ENCODE results near the gene GPC6.

Gene GPC6

DNA sequence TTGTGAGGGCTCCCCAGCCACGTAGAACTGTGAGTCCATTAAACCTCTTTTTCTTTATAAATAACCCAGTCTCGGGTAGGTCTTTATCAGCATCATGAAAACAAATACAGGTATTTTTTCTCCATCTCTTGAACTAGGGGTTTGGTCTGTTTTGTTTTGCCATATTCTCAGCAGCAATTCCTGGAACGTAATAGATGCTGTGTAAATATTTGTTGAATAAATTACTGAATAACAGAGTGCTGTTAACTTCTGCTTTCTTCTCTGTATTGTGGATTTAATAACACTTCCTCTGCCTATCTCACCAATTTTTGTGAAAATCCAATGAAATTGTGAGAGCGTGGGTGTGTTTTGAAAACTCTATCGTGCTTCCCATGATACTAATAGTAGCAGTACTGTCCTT lies 823.4 kb downstream of the GPC6 start:
- no peak for DNase-seq
- TF ChIP-seq, protein P1, sequence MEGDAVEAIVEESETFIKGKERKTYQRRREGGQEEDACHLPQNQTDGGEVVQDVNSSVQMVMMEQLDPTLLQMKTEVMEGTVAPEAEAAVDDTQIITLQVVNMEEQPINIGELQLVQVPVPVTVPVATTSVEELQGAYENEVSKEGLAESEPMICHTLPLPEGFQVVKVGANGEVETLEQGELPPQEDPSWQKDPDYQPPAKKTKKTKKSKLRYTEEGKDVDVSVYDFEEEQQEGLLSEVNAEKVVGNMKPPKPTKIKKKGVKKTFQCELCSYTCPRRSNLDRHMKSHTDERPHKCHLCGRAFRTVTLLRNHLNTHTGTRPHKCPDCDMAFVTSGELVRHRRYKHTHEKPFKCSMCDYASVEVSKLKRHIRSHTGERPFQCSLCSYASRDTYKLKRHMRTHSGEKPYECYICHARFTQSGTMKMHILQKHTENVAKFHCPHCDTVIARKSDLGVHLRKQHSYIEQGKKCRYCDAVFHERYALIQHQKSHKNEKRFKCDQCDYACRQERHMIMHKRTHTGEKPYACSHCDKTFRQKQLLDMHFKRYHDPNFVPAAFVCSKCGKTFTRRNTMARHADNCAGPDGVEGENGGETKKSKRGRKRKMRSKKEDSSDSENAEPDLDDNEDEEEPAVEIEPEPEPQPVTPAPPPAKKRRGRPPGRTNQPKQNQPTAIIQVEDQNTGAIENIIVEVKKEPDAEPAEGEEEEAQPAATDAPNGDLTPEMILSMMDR (IDR thresholded peaks at IDR 0.05; ENCODE audit: low read depth, low read length): no peak
- no peaks in the 10 kb centered on the region for H3K9me3 ChIP-seq (ENCODE audit: severe bottlenecking)

DNA sequence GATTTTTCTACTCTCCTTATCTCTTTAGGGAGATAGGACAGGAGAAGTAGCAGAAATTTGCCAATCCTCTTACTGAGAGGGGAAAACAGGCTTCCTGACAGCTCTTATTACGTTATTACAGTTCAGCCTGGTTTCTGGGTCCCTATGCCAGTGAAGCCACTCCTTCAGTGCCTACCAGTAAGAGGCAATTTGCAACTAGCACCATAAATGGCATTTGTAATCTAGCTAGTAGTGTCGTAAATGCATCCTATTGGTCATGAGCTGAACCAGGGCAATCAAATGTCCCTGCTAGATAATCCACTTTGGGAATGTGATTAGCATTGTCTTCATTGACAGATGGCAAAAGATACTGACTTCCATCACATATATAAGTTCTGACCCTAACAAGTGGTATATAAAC lies 824.1 kb downstream of the GPC6 start:
- H3K27me3 ChIP-seq (ENCODE audit: insufficient read depth, low read depth, severe bottlenecking): no peaks in the 10 kb centered on the region
- H3K27ac ChIP-seq: peak overlapping the region; percentile 66
- DNase-seq: peak; percentile 82
- TF ChIP-seq, protein P1 (IDR thresholded peaks at IDR 0.05; ENCODE audit: low read depth, low read length): no peak
- 0 out of 2 replicates have a peak overlapping the region, but pooled peaks have one; percentile 1 for H3K4me3 ChIP-seq (ENCODE audit: low read depth, low read length)
- H3K36me3 ChIP-seq: no peaks in the 10 kb centered on the region
- no peaks in the 10 kb centered on the region for H3K9me3 ChIP-seq (ENCODE audit: severe bottlenecking)

More for the DNA sequence above, 823.4 kb downstream of the GPC6 start:
- no peaks in the 10 kb centered on the region for H3K36me3 ChIP-seq
- H3K4me3 ChIP-seq (ENCODE audit: low read depth, low read length): no peak overlapping the region
- H3K27ac ChIP-seq: peak overlapping the region; percentile 66
- no peaks in the 10 kb centered on the region for H3K27me3 ChIP-seq (ENCODE audit: insufficient read depth, low read depth, severe bottlenecking)

DNA sequence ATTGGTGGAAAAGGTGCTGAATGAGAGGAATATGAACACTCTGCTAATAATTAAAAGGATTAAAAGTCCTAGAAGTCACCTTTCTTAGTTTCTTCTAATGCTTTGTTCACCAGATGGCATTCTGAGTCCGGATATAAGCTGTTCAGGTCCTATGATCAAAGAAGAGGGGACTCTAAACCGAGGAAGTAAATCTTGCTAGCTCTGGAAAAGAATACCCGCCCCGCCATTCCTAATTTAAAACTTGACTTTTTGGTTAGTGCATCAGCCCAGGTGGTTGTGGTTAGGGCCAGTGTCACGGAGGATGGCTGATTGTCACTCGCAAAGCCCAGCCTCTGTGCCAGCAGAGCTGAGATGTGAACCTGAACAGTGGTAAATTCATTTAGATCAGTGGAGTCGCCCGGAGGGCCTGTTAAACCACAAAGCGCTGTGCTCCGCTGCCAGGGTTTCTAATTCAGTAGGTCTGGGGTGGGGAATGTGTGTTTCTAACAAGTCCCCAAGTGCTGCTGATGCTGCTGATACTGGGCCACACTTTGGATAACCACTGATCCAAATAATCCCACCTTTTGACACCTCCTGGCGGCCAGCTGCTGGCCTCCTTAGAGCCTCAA lies 827.5 kb downstream of the GPC6 start:
- Histone ChIP-seq H3K27me3 (ENCODE audit: insufficient read depth, low read depth, severe bottlenecking) (no peaks in the 10 kb centered on the region), H3K36me3 (no peaks in the 10 kb centered on the region), H3K4me3 (ENCODE audit: low read depth, low read length) (peak overlapping the region; percentile 44), H3K27ac (peak overlapping the region; percentile 91), H3K9me3 (ENCODE audit: severe bottlenecking) (no peaks in the 10 kb centered on the region)
- DNase-seq: peak; percentile 96
- TF ChIP-seq, protein P1 (IDR thresholded peaks at IDR 0.05; ENCODE audit: low read depth, low read length): peak; percentile 16; the same call in 1 of the 2 replicates

DNA sequence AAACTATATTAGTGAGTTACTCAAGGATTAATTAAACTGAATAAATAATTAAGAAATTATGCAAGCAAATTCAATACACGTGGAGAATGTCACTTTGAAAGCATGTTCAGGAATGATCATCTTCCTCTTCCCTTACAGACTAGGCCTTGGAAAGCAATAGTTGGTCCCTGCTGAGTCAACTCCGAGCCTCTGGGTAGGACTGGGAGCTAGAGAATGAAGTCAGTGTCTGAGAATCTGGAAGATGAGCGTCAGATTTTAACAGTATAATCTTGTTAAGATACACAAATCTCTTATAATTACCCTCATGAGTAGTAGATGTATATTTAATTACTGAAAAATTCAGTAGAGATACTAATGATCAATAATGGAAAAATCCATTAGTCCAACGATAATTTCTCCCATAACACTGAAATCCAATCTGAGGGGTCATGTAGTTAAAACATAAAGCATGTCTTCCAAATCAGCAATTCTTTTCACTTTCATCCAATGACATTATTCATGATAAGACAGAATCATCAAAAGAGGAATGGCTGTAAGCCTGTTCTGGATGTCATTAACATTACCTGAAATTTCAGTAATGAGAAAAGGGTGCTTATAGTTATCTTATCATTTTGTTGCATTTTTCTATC lies 829.9 kb downstream of the GPC6 start:
- Histone ChIP-seq H3K36me3 (no peaks in the 10 kb centered on the region), H3K4me3 (ENCODE audit: low read depth, low read length) (no peak overlapping the region), H3K27me3 (ENCODE audit: insufficient read depth, low read depth, severe bottlenecking) (no peaks in the 10 kb centered on the region), H3K27ac (peak overlapping the region; percentile 91), H3K9me3 (ENCODE audit: severe bottlenecking) (no peaks in the 10 kb centered on the region)
- DNase-seq: no peak
- TF ChIP-seq, protein P1 (IDR thresholded peaks at IDR 0.05; ENCODE audit: low read depth, low read length): no peak

DNA sequence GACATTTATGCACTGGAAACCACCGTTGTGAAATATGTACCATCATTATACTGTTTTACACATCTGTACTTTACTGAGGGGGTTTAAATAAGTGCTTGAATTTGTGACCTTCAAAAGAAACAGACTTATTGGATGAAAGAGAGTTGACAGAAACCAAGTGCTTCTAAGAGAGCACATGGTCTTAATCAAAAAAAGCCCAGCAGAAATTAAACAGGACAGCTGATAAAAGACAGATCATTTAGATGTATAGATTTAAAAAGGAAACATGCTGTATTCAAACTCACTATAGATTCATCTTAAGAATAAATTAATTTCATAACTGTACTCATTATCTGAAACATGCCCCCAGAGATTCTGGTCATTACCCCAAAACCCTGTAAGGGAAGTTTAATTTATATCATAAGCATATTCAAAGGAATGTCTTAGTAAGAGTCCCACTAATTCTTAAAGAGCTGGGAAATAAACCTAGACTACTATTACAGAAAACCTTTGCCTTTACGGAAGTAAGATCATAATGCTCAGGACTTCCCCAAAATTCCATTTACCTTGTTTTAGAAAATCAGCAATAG lies 831.1 kb downstream of the GPC6 start:
- no peaks in the 10 kb centered on the region for H3K36me3 ChIP-seq
- no peak for DNase-seq
- no peak overlapping the region for H3K4me3 ChIP-seq (ENCODE audit: low read depth, low read length)
- TF ChIP-seq, protein P1 (IDR thresholded peaks at IDR 0.05; ENCODE audit: low read depth, low read length): no peak
- no peaks in the 10 kb centered on the region for H3K9me3 ChIP-seq (ENCODE audit: severe bottlenecking)
- H3K27me3 ChIP-seq (ENCODE audit: insufficient read depth, low read depth, severe bottlenecking): no peaks in the 10 kb centered on the region
- H3K27ac ChIP-seq: no peak overlapping the region
